Testis (tissue), 3 donors: ENCODE results near the gene DRC1. TPM values are rescaled to one million over a fixed set of nuclear protein-coding genes. Genes with fewer than 3 reads are reported as not detected.

ENCODE experiments used
- DNase-seq: peaks from one replicate; pipeline ENCODE4 v3.0.0-alpha.2; 2019
- H3K27ac ChIP-seq, 2 donors: fragments of 200-600 bp; sonication (generic); one replicate each; pipeline ENCODE4 v1.5.1; 2019
- H3K27me3 ChIP-seq: fragments of 200-600 bp; sonication (generic); one replicate; pipeline ENCODE4 v1.5.1; 2019
- H3K36me3 ChIP-seq: fragments of 200-600 bp; sonication (generic); one replicate; pipeline ENCODE4 v1.5.1; 2017; ENCODE audit warnings: low read depth; ENCODE audit errors: missing control alignments
- H3K4me1 ChIP-seq: fragments of 200-600 bp; sonication (generic); one replicate; pipeline ENCODE4 v1.5.1; 2019
- H3K4me3 ChIP-seq, 2 donors: fragments of 200-600 bp; sonication (generic); one replicate each; pipeline ENCODE4 v1.5.1; 2017 to 2019
- H3K9me3 ChIP-seq: fragments of 200-600 bp; sonication (generic); one replicate; pipeline ENCODE4 v1.5.1; 2017
- CTCF ChIP-seq, 3 experiments: fragments of 450-650 bp in 2 of 3; fragments of 200-600 bp in 1 of 3; sonication (generic) in 1 of 3; IDR thresholded peaks; one replicate each; pipeline ENCODE4 v1.5.1; 2016 to 2019; ENCODE audit warnings: antibody characterized with exemption in 3 of 3, mild to moderate bottlenecking in 2 of 3, moderate library complexity in 1 of 3
- POLR2A ChIP-seq: fragments of 450-650 bp; IDR thresholded peaks from one replicate; pipeline ENCODE4 v1.6.1; 2017; ENCODE audit warnings: antibody characterized with exemption, mild to moderate bottlenecking, moderate library complexity
- WGBS, 2 donors: methylation state at CpG; one replicate each; pipeline ENCODE4 v1.1.5; 2018; 5-methylcytosine and 5-hydroxymethylcytosine counted together
- intact Hi-C: fragments of 100-400 bp; cut with DNase I; formaldehyde crosslinking; loops from one replicate; pipeline ENCODE4 v1.15.1; 2023; ENCODE audit warnings: low total_unique reads
- polyA plus RNA-seq: library from polyadenylated mRNA; stranded (reverse); fragments of 350-450 nt; fragmentation: Illumina TruSeq; extraction: RNeasy Lipid Tissue Mini Kit (QIAGEN cat#74804); gene quantifications from one replicate; pipeline ENCODE4 v1.2.3, GENCODE V29; 2014; ENCODE audit warnings: low read depth, low replicate concordance; ENCODE audit not compliant: insufficient read depth
- total RNA-seq, 2 donors: library from RNA; depleted of rRNA; stranded (reverse); fragments of >200 nt; gene quantifications; one replicate each; pipeline ENCODE4 v1.2.3, GENCODE V29; 2016

Gene DRC1
- total and polyA plus RNA-seq, 3 donors from 2014 or later: 8.8 to 67.3 (median 18.7) TPM

GRCh38 chr2:26429779-26430578 lies 28.3 kb downstream of the DRC1 start:
- peaks cover 3% of the 10 kb centered on the region for H3K4me1 ChIP-seq
- 79 to 80% methylated on average over 8 of the region's 8 CpGs for WGBS, 2 donors
- intact Hi-C loops: no loop called here
- H3K36me3 ChIP-seq: no peaks in the 10 kb centered on the region
- DNase-seq: no peak
- H3K27ac ChIP-seq: no peak overlapping the region
- no peak overlapping the region for H3K4me3 ChIP-seq
- TF ChIP-seq POLR2A: no peak
- TF ChIP-seq CTCF (IDR thresholded peaks at IDR 0.05): no peak
- no peaks in the 10 kb centered on the region for H3K9me3 ChIP-seq
- no peaks in the 10 kb centered on the region for H3K27me3 ChIP-seq

- TF ChIP-seq POLR2A (no peak), CTCF (IDR thresholded peaks at IDR 0.05) (no peak)
- WGBS, 2 donors: 94 to 95% methylated on average over 7 of the region's 7 CpGs
These were observed 29.1 kb downstream of the DRC1 start for GRCh38 chr2:26430826-26431225.

GRCh38 chr2:26432363-26432762 lies 30.6 kb downstream of the DRC1 start:
- Histone ChIP-seq H3K4me3 (no peak overlapping the region), H3K4me1 (peaks cover 3% of the 10 kb centered on the region), H3K27ac (peak overlapping the region; percentile 33 to 41), H3K36me3 (no peaks in the 10 kb centered on the region), H3K27me3 (no peaks in the 10 kb centered on the region), H3K9me3 (no peaks in the 10 kb centered on the region)
- TF ChIP-seq CTCF (IDR thresholded peaks at IDR 0.05) (no peak), POLR2A (no peak)
- intact Hi-C loops: no loop called here
- no peak for DNase-seq

More at GRCh38 chr2:26430826-26431225, 29.1 kb downstream of the DRC1 start:
- no peaks in the 10 kb centered on the region for H3K9me3 ChIP-seq
- H3K36me3 ChIP-seq: no peaks in the 10 kb centered on the region
- H3K4me3 ChIP-seq: no peak overlapping the region
- no peak for DNase-seq
- H3K27me3 ChIP-seq: no peaks in the 10 kb centered on the region
- H3K4me1 ChIP-seq: peaks cover 3% of the 10 kb centered on the region
- H3K27ac ChIP-seq: no peak overlapping the region
- intact Hi-C loops: no loop called here

GRCh38 chr2:26432859-26433258 lies 31.1 kb downstream of the DRC1 start:
- no peaks in the 10 kb centered on the region for H3K9me3 ChIP-seq
- WGBS, 2 donors: 31 to 54% methylated on average over 2 of the region's 2 CpGs
- no peak for TF ChIP-seq POLR2A
- no peak for TF ChIP-seq CTCF (IDR thresholded peaks at IDR 0.05)
- H3K36me3 ChIP-seq: no peaks in the 10 kb centered on the region
- H3K27ac ChIP-seq: peak overlapping the region in 1 of 2 donors; percentile 33
- H3K27me3 ChIP-seq: no peaks in the 10 kb centered on the region
- intact Hi-C loops: no loop called here
- DNase-seq: no peak
- peaks cover 3% of the 10 kb centered on the region for H3K4me1 ChIP-seq
- no peak overlapping the region for H3K4me3 ChIP-seq

GRCh38 chr2:26435106-26435505 lies 33.4 kb downstream of the DRC1 start:
- WGBS, 2 donors: 91 to 98% methylated on average over 2 of the region's 2 CpGs
- no peaks in the 10 kb centered on the region for H3K36me3 ChIP-seq
- no peaks in the 10 kb centered on the region for H3K27me3 ChIP-seq
- DNase-seq: no peak
- H3K4me3 ChIP-seq: no peak overlapping the region
- H3K27ac ChIP-seq: no peak overlapping the region
- H3K4me1 ChIP-seq: peaks cover 3% of the 10 kb centered on the region
- TF ChIP-seq POLR2A (no peak), CTCF (IDR thresholded peaks at IDR 0.05) (no peak)
- H3K9me3 ChIP-seq: no peaks in the 10 kb centered on the region
- intact Hi-C loops: no loop called here
